GM19468 (cell line): ENCODE data around the gene PPP1R37.

ENCODE experiments used
- ATAC-seq: cut with Tn5 transposase; IDR thresholded peaks from one replicate; pipeline ENCODE4 v1.9.1; 2021; ENCODE audit warnings: mild to moderate bottlenecking, moderate library complexity, moderate number of reproducible peaks; ENCODE audit not compliant: unreplicated experiment; ENCODE audit errors: extremely low read depth

PPP1R37 gene

DNA sequence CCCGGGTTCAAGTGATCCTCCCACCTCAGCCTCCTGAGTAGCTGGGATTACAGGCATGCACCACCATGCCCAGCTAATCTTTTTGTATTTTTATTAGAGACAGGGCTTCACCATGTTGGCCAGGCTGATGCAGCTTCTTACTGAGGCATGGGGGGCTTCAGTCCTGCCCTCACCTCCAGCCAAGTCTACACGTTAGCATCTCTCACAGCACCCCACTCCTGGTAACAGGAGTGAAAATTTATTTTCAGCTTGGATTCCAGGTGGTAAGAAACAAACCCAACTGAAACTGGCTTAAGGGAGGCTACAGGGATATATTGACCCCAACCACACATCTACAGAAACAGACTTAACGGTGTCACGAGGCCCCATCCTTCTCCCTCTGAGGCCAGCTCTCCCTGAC is 57.2 kb downstream of the PPP1R37 start:
- no peak for ATAC-seq

DNA sequence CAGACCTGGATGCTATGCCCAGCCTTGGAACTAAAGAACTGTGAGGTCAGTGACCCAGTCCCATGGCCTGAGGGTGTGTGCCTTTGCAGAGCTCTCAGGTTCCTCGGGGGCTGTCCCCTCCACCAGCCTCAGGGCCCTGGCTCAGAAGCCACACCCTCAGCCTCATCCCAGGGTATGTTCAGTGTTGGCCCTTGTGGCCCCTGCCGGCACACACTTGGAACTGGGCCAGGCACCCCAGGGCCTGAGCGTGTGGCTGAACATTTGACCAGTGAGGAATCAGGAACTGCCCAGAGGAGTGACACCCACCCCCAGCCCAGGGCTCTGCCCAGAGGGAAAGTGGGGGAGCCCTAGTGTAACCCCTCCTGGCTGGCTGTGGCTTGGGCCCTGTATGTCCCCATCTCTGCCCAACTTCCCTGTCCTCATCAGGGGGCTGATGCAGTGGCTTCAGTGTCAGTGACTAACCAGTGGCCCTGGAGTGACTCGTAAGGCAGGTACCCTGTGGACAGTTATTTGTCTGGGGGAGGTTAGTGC is 57.8 kb downstream of the PPP1R37 start:
- ATAC-seq, result no peak

DNA sequence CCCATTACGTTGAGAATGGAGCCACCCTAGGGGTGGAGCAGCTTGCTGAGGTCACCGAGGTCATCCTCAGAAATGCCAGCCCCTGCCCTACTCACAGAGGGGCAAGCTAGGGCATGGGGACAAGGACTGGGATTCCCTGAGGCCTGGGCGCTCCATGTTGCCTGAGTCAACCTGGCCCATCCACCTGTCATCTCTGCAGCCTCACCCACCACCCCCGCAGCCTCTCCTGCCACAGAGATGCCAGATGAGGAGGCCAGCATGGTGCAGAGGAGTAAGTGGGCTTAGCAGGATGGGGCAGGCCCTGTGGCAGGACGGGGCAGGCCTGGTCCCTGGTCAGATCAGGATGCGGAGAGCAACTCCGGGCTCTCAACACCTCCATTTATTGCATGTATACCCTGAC is 58.3 kb downstream of the PPP1R37 start:
- ATAC-seq, result no peak

DNA sequence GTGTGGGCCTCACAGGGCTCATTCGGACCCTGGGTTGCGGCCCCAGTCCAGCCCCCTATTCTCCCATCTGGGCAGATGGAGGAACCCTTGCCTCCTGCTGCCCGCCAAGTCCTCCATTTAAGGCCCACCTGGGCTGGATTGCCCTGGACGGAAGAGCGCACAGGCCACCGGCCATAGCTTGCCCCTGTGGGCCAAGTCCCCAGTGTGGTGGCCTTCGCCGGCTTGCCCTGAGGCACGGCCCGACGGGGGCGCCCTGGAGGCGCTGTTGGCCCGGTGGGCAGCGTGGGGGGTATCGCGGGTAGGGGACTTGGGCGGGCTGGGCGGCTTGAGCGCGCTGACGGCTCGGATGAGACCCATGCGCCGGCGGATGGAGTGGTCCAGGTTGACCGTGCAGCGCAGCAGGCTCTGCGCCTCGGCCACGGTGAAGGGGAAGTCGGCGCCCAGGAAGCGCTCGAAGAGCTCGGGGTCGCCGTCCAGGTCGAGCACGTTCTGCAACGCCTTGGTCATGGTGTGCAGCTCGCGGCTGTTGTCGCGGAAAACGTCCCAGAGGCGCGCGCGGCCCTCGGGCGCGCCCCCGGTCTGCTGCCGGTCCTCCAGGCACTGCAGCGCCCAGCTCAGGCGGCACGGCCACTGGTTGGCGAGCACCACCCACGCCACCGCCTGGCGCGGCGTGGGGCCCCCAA is 59.0 kb downstream of the PPP1R37 start:
- ATAC-seq, result no peak

DNA sequence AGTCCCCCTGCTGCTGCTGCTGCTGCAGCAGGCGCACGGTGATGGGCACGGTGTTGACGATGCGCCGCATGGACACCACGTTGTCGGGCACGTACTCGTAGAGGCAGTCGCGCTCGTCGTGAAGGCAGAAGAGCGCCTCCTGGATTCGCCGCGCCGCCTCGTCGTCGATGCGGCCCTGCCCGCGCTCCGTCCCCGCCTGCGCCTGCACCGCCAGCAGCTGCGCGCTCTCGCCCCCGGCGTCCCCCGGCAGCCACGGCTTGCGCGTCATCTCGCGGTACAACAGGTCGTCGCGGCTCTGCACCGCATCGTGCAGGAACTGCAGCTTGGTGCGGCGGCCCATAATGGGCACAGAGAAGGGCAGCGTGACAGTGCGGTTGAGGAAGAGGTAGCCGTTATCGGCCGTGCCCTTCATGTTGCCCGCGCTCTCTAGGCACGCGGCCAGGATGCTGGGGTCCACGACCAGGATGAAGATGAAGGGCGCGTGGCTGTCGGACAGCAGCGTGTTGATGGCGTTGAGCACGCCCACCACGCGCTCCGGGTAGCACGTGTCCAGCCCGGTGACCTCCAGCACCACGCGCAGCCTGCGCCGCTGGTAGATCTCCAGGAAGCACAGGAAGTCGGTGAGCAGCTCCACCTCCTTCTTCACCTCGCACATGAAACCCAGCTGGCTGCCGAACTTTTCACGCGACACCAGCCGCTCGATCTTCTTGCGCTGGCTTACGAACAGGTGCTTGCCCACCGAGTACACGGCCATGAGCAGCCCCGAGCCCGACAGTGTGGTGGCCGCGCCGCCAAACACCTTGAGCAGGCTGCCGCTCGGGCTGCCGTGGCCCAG is 59.7 kb downstream of the PPP1R37 start:
- ATAC-seq, result no peak

DNA sequence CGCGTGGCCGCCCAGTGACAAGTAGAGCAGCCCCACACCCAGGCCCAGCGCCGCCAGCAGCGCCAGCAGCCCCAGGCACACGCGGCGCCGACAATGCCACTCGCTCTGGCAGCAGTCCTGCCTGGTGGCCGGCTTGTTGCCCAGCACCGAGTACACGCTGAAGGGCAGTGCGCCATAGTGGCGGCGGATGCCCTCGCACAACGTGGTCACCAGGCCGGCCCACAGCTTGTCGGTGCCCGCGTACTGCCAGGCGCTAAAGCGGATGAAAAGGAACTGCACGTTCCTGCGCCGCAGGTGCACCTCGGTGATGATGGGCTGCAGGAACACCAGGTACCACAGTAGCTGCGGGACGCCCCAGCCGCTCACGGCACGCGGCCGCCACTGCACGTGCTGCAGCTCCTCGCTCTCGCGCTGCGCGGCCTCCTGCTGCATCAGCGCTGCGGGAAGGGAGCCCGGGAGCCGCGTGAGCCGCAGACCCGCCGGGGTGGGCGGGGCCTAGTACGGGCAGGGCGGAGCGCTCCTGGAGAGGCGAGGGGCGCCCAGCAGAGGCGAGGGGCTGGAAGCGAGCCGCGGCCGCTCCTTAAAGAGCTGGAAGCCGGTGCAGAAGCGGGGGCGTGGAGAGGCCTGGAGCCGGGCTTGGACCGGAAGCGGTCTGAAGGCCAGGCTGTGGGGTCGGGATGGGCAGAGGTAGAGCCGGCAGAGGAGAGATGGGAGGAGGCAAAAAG is 60.5 kb downstream of the PPP1R37 start:
- no peak for ATAC-seq

DNA sequence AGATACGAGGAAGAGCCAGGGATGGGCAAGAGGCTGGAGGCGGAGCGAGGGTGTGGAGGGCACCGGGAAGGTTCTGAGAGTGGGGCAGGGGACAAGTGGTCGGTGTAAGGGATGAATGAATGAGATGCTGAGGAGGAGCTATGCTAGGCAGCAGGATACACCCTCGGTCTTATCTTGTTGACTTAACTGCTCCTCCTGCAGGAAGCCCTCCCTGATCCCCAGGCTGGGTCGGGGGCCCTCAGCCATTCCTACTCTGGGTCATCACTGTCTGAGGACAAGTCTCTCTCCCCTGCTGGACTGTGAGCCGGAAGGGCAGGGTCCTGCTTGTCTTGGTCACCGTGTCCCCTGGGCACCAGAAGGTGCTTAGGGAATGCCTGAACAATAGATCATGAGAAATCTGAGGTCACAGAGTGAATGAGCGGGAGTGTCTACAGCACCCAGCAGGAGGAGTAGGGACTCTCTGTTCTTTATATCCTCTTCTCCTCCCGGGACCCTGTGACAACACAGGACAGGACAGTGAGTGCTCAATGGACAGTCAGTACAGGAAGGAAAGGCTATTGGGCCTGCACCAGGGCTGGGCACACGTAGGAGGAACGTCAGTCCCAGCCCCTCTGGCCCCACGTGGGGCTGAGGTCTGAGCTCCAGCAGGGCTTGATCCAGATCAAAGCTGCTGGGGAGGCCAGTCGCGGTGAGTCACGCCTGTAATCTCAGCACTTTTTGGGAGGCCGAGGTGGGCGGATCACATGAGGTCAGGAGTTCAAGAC is 61.3 kb downstream of the PPP1R37 start:
- ATAC-seq, result no peak

DNA sequence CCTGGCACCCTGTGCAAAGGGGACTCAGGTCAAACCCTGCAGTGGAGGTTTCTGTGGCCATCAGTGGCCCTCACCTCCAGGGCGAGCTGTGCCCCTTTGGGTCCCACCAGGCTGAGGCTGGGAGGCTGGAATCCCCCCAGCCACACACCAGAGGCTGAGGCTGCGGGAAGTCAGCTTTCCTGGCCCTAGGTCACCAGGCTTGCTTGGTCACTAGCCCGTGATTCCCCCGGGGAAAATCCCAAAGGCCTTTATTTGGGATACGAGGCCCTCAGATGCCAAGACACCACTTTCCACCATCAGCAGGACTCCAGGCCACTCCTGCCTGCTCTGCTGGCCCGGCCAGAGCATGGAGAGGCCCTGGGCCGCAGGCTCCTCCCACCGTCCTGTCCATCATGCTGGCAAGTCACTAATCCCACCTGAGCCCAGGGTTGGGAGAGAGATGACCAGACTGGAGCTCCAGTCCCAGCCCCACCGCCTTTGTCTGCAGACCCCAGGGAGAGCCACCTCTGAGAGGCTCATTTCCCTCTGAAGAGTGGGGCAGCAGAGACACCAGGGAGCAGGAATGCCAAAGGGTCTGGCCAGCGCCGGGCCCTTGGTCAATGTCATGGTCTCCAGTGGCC is 63.1 kb downstream of the PPP1R37 start:
- ATAC-seq, result no peak

DNA sequence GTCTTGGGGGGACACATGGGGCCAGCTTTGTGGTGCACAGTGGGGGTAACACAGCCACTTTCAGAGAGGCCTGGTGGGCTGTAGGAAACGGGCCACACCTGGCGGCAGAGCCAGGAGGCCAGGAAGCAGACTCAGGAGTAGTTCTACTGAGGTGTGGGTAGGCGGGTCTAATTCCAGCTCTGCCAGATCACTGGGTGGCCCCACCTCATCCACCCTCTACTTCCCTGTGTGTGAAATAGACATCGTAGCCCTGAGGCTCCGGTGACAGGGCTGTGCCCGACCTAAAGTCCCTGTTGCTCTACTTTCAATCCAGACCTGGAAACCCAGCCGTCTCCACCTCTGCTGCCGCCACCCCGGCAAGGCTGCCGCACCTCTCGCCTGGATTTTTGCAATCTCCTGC is 63.8 kb downstream of the PPP1R37 start:
- ATAC-seq, result no peak

DNA sequence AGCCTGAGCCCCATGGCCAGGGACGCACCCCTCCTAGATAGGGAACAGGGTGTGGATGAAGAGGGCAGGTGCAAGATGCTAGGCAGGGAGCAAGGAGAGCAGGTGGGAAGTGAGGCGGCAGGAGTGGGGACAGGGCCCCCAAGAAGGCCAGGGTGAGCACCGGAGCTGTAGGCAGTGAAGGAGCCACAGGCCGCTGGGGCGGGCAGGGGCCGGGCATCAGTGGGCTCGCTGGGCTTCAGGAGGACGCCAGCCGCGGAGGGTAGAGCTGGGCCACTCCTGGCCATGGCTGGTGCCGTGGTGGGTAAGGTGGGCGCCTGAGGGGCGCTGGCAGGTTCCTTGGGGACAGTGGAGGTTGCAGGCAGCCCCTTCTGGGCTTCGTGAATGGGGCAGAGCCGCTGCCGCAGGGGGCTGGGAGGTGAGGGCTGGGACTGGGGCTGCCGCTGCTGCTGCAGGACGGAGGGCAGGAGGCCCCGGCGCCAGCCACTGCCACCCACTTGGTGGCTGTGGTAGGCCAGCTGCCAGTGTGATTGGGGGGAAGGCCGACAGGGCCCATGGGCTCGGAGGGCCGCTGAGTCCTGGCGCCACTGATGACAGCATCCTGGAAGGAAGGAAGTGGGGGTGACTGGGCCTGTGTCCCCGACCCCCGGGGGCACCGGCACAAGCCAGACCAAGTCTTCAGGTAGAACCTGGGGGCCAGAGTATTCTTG is 65.7 kb downstream of the PPP1R37 start:
- no peak for ATAC-seq

DNA sequence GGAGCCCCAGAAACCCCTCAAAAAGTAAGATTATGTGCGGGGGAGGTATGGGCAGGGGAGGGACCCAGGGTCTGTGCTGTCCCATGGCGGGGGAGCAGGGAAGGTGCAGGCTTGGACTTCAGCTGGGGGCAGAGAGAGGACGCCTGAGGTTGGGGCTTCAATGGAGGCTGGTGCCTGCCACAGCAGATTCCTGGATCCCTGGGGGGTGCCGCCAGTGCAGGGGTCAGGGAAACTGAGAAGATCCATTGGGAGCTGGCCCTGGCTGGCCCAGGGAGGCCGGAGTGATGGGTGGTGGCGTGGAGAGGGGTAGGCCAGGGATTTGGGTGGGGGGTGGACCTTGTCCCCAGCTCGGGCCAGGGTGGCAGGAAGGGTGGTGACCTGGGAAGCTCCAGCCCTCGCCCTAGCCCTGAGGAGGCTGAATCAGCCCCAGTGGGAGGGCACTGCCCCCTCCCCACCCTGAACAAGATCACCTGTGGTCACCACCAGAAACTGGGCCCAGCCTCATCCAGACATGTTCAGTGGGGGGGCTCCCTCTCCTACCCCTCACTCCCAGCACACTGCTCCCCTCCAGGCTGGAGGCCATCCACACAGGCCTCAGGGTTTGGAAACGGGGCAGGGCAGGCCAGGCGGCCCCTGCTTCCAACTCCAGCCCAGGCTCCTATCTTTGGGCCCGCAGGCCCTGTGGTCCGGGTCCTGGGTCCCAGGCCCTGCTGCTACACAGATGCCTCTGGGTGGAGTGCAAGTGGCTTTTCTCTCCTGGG is 66.4 kb downstream of the PPP1R37 start:
- no peak for ATAC-seq

DNA sequence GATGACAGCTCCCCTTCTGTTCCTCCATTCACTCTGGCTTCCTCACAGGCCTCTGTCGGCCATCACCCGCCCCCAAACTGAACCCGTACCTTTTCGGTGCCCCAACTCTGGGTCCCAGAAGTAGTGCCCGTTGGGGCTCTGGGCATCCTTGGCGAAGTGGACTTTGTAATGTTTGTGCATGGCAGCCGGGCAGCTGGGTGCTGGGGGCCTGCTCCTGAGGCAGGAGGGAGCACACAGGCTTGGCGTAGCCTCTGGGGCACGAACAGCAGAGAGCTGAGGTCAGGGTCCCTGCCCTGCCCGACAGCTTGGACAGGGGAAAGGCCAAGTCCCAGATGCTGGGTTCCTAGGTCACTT is 67.0 kb downstream of the PPP1R37 start:
- no peak for ATAC-seq

DNA sequence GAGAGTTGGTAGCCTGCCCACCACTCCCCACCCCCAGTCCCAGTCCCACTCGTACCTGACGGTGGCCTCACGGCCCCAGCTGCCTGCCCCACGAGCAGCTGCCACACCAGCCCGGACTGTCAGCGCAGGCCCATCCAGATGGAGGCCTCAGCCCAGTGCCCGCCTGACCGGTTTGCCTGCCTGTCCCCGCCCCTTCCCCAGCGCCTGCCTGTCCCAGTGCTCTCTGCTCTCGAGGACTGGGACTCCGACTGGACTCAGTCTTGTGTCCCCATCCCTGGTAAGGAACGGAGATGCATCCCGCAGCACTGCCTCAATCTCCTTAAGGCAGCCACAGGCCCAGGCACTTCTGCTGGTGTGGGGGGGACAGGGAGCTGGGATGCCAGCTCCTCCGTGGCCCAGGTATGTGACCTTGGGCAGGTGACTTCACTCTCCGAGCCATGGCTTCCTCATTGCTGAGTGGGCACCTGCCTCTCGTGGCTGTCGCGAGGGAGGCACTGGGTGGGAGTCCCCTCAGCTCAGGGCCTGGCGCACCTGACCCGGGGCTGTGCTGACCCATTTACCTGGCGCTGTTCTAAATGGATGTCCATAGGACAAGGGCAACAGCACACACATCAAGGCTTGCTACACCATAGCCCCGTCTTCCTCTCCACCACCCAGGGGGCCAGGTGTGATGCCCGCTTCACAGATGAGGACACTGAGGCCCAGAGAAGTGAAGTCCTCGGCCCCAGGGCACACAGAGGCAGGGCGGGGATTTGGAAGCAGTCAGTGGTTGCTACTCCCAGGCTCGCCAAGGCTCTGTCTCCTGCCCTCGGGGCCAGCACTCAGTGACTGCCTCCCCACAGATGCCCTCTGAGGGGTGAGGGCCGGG is 68.1 kb downstream of the PPP1R37 start, which contains the start of gene NKPD1:
NKPD1 (minus strand) TSS at position 113 of the 868 bp plus-strand sequence. CDS start 832 bp downstream, outside the sequence.
- ATAC-seq, result no peak

DNA sequence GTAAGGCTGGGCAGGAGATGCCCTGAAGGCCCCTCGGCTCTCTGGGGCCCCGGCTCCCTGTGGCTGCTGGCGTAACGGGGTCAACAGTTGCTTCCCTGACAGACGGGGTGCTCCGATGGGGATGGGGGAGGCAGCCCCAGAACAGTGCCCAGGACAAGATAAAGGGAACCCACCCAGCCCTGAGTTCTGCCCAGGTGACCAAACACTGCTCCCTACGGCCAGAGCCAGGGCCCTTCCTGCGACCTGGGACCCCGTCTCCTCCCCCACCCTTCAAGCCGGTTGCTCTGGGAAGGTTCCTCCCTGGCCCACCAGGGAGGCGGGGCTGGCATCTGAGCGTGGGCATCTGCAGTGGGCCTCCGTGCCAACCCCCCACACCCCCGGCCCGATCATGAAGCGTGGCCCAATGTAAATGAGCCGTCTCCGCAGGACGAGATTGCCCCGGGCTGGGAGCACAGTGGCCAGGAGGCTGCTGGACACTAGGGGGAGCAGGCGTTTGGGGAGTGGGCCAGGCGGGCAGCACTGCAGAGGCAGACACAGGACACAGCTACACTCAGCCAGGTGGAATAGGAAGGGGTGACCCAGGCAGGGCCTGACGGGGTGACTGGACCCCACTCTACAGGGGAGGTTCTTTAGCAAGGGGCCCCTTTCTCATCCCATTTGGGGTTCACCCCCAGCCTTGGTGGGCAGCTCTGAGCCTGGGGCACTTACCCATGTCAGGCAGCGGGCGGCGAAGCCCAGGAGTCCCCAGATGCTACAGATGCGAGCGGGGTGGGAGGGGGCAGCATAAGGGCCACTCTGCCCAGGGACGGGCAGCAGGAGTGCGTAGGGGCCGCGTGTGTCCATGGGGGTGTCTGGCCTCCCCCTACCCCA is 69.0 kb downstream of the PPP1R37 start:
- ATAC-seq, result no peak

DNA sequence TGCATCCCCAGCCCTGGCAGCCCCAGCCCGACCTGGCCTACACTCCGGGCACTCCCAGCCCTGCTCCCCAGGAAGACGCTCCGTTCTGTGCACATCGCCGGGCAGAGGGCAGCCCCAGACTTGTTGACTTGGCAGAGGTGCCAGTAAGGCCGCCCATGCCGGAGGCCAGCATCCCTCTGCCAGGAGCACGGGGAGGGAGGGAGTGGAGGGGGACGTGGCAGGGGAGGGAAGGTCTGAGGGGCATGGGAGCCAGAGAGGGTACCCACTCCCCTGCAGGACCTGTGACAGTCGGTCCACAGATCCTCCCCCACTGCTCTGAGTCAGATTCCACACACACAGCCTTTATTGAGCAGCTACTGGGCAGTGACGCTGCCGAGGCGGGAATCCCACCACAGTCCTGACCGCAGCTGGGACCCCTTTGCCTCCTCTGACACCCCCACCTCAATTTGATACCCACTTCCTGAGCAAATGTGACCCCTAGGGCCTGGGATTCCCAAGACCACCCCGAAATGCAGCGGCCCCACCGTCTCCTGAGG is 69.7 kb downstream of the PPP1R37 start:
- ATAC-seq, result no peak

DNA sequence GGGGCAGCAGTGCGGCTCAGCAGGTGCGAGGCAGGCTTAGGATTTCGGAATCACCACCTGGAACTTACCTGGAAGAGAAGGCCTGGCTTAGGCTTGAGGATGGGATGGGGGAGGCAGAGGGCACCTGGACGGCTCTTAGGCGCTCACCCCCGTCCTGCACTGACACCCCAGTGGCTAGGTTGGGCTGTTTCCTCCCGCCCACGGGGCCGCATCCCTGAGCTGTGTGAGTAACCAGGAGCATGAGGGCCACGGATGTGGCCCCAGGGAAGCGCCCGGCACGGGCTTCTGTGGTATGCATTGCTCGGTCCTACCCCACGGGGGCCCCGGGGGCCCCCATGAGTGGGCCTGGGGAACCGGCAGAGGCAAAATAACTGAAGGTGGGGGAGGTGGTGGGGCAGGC is 70.2 kb downstream of the PPP1R37 start:
- no peak for ATAC-seq
